Ammon's horn (tissue), 1 donor: ENCODE data around the gene ACE2.

Experiments
- DNase-seq: peaks from one replicate; pipeline ENCODE4 v3.0.0-alpha.2; 2016; ENCODE audit warnings: low spot score

ACE2 gene

DNA sequence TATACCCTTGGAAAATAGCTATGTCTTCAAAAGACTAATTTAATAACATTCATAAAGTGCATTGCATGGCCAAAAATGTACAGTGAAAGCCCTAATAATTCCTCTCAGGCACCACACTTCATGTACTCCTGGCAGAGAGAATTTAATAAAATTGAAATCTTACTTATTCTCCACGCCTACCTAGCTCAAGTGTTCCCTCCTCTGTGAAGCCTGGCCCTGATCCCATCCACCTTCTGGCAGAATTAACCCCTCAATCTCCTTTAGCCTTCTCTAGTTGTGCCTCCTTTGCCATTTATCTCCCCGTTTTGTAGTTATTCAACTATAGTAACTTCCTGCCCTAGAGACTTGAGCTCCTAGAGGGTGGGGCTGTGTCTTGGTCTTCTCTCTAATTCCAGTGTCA, 26.7 kb downstream of the ACE2 start:
- no peak for DNase-seq

DNA sequence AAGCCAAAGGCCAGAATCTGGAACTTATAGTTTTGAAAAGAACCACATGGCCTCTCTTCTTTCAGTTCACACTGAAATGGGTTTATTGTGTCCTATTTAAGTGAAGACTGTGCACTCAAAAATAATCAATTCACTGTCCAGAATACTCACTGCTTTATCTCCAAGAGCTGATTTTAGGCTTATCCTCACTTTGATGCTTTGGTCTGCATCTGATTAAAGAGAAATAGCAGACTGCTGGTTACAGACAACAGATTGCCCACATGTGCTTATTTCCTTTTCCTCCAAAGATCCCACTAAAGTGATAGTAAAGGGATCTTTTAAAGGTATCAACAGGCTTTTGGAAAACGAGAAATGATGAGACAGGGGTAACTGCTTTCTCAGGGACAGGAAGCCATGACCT, 30.6 kb downstream of the ACE2 start:
- DNase-seq = no peak

DNA sequence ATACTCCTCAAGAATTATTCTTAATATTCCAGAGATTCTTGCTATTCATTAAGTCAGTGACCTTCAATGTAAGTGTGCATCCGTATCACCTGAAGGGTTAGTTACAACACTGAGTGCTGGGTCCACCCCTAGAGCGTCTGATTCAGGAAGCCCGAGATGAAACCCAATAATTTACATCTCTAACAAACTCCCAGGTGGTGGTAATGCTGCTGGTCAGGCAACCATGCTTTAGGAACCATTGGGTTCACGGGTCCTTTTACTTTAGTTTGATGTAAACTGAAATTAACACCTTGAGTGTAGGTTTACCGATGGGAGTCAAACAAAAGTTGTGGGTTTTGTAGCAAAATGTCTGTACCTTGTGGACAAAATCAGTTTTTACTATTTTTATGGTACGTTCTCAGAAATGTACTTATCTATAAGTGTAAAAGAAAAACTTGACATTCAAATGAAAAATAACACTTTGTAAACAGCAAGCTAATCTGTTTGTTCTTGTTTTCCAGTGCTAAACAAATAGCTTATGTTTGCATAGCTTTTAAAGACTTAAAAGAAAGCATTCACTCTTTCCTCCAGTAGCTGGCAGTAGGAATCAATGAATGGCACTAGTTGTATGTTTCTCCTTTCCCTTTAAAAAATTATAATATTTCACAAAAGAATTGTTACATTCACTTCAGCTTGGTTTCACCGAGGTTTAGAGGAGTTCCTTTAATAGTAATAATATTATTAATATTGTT, 32.7 kb downstream of the ACE2 start:
- DNase-seq = peak; percentile 5

DNA sequence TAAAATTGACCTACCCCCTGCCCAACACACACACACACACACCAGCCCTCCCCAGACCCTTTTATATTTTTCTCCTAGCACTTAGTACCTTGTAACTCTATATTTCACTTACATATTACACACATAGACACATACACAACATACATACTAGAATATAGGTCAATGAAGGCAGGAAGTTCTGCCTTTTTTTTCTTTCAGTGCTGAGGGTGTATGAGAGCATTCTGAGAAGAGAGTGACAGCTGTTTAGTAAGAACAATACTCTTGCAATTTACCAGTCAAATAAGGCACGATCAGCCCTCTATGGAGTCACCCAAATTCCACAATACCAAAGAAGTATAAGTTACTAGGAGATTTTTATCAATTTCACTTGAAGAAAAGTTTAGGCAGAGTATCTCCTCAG, 33.5 kb downstream of the ACE2 start:
- no peak for DNase-seq

DNA sequence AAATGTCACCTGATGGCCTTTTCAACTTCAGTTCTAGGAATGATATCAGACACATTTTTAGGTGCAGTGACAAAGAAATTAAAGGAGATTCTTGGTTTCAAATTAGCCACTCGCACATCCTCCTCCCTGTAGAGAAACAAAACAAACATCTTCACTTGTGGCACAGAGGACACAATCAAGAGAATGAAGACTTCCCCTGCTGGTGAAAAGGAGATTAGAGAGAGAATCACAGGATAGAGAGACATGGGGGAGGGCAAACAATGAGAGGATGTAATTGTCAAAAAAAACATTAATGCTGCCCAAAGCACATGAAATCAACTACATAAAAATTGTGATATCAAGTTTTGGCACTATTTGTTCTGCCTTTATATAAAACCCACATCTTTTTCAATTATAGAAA, 34.5 kb downstream of the ACE2 start:
- DNase-seq = no peak

DNA sequence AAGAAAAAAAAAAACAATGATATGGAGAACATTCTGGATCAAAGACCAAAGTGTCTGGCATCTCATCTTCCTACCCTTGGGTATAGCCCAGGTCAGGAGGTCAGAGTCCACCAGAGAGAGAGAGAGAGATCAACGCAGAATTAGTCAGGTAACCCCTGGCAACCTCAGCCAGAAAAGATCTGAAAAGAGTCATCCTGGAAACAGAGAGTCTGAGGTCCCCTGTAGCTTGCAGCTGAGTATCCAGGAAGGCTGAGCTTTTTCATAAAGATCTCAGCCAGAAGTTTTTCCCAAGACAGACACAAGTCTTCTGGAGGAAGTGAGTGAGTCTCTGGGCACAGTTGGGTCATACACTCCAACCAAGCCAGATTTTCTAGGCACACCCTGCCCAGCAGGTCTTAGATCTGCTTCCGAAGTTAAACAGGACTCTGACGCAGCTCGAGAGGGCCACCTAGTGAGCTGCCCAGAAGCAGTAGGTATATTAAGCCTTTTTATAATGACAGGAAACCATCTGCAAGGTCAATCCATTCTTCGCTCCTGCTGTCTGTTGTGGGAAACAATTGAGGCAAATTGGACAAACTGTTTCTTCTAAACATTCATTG, 35.7 kb downstream of the ACE2 start:
- DNase-seq = peak; percentile 68

DNA sequence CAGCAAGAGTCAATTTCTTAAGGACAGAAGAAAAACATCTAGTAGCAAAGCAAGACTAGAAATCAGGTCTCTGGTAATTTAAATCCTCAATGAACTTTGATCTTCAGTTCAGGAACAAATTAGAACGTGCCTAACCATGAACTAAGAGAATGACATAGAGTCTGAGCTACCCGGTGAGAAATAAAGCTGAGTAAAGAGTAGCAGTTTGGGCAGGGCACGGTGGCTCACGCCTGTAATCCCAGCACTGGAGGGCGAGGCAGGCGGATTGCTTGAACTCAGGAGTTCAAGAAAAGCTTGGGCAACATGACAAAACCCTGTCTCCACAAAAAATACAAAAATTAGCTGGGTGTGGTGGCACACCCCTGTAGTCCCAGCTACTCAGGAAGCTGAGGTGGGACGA, 37.7 kb downstream of the ACE2 start:
- DNase-seq = no peak

DNA sequence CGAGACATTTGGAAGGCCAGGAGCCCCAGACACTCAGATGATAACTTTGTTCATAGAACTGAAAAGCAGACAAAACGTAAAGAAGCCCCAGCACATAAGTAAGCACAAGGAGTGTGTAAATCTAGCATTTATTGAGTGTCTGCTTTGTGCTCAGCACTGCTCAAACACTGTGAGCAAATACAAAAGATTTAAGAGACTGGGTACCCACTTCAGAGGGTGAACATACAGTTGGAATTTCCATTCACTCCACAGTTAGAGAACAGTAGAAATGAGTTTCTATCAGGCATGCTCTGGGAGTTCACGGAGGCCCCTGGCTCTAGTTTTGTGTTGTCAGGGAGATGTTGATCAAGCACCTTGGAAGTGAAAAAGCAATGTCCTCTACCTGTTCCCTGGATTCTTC, 39.8 kb downstream of the ACE2 start:
- no peak for DNase-seq

DNA sequence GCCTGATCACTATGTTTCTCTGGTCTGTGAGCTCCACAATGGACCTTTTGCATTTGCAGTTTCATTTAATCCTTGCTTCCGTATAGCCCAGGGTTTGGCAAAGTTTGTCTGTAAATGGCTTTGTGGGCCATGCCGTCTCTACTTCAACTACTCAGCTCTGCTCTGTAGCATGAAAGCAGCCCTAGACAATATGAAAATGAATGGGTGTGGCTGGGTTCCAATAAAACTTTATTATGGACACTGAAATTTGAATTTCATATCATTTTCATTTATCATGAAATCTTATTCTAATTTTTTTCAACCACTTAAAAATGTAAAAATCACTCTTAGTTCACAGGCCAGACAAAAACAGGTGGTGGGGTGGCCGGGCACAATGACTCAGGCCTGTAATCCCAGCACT, 41.5 kb downstream of the ACE2 start:
- DNase-seq = no peak

DNA sequence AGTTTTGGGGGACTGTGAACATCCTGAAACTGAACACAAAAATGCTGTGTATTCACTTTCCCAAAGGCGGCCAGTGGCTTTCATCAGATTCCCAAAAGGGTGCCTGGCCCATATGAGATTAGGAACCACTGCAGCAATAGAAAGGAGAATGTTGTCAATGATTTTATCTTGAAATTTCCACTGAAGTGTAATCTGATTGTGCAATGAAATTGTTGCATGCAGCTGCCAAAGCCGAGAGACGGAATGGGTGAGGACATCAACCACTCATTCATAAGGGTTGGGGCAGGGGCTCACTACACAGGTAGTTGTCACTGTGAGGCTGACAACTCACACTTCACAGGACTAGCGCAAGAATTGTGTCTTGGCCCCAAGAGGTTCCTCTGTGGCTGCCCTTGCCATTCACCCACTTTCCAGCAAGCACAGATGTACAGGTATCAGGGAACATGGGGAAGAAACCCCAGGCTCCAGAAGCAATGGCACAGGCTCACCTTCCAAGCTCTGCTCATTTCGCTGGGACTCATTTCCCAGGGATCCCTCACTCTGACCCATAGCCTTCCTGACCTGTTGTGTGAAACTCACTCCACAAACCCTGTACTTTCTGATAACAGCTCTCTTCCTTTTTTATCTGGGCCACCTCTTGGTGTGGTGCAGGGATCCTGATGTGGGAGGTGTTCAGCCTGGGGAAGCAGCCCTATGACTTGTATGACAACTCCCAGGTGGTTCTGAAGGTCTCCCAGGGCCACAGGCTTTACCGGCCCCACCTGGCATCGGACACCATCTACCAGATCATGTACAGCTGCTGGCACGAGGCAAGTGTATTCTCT, 51.4 kb downstream of the ACE2 start:
- no peak for DNase-seq

DNA sequence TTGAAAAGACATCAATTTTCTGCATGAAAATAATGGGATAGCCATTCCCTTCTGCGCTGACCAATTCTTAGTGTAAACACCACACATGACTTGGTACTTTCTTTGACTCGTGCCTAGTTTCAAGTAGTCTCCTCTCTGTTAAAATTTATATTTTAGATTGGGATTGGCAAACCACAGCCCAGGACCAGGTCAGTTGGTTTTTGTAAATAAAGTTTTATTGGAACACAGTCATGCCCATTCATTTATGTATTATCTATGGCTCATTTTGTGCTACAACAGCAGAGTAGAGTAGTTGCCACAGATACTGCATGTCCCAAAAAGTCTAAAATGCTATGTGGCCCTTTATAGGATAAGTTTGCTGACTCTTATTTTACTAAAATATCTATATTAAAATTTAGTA, 53.4 kb downstream of the ACE2 start:
- DNase-seq = no peak

DNA sequence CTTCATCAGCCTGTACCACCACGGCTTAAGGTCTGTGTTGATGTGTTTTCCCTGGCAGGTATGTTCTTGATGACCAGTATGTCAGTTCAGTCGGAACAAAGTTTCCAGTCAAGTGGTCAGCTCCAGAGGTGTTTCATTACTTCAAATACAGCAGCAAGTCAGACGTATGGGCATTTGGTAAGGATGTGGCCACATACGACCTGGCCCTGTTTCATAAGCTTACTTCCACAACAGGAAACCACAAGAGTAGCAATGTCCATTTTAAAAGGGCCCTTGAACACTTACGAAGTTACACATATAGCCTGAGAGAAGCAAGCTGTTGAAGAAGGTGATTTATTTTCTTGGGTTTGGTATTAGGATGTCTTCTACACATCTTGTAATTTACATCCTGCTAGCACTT, 54.0 kb downstream of the ACE2 start:
- DNase-seq = no peak

DNA sequence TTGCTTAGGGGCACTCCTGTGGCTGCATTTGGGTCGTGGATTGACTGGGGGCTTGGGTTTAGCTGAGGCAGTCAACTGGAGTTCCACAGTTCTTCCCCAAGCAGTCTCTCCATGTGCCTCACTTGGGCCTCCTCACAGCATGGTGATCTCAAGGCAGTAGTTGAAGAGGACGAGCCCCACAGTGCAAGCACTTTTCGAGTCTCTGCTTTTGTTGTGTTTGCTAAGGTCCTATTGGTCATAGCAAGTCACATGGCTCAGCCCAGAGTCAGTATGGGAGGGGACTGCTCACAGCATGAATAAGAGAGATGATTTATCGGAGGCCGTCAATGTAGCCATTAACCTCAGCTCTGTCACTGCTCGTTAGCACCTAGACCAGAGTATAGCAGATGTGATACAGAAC, 70.4 kb downstream of the ACE2 start:
- DNase-seq = no peak

DNA sequence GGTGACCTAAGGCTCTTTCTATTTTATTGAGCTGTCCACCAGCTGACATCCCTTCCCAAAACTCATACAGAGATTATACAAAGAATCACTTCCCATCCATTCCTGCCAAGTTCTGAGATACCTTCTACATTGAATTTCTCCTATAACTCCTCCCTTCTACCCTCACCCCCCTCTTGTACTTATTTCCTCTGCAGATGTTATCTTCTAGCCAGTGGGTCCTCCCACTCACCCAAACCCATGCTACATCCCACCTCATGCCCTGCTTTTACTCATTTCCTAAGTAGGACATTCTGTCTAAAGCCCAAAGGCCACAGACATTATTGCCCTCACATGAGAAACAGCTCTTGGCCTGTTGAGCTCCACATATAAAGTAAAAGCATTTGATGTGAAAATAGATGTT, 71.6 kb downstream of the ACE2 start:
- no peak for DNase-seq

DNA sequence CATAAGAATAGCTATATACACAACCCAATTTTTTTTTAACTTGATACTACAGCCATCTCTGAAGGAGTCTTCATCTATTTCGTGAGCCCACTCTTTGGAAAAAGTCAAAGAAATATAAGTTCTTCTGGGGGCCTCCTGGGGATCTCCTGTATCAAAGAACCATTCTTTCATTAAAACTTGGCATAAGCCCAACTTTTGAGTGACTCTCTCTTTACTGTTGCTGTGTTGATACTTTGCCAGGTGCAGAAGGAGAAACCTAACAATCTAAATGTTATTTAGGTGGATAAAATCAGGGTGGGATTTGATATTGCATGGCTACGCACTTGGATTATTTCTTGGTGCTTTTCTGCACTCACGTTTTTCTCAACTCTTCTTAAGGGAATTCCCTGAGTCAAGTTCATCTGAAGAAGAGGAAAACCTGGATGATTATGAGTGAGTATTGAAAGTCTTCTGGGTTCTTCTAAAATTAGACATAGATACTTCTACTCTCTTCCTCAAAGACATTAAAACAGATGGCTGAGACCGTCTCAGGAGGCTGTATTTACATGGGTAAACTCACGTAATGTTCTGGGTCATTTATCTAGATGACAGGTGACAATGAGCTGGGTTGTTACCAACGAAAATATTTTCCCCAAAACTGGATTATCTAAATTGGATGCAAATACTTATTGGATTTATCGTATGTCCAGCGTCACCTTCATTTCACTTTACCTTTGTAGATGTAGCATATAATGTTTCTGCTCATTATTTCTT, 74.9 kb downstream of the ACE2 start:
- no peak for DNase-seq

DNA sequence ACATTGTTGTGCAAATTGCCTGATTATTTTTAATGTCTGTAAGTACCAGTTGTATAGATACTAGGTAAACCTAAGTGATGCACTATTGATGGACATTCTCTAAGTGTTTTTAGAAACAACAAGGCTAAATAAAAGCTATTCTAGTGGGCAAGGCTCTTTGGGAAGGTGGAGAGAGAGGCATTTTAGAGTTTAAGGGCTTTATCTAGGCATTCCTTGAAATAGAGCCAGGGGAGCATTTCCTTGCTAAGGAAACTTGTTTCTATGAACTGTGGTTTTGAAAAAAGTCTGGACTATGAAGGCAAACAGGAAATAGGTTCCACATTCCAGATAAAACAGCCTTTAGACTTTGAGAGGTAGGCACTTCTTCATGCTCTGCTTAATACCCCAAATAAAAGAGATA, 76.3 kb downstream of the ACE2 start:
- DNase-seq = no peak

DNA sequence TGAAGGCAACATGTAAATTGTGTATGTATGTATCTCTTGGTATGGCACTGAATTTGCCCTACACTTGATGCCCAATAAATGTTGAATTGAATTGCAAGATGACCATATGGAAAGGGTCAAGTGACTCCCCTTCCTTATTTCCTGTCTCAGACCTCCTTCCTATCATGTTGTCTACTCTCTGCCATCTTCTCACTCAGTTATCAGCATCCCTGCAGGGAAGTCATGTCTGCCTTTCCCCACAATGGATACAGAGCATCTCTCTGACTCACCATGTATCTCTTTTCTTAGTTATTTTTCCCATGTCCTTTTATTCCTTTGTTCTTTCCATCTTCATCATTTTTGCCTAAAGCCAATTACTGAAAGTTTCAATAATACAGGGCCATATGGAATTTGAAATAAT, 77.7 kb downstream of the ACE2 start:
- no peak for DNase-seq

DNA sequence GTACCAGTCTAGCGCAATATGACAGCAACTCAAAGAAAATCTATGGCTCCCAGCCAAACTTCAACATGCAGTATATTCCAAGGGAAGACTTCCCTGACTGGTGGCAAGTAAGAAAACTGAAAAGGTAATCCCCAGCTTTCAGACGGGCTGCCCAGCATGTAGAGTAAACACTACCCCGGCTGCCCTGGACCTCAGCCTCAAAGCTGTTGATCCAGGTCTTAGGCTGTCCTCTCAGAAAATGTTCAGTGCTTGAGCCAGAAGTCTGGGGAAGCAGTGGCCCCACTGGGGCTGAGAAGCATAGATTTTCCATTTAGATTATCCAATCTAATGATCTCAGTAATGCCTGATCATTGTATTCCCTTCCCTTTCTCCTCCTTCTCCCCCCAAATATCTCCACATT, 78.3 kb downstream of the ACE2 start:
- DNase-seq = no peak

DNA sequence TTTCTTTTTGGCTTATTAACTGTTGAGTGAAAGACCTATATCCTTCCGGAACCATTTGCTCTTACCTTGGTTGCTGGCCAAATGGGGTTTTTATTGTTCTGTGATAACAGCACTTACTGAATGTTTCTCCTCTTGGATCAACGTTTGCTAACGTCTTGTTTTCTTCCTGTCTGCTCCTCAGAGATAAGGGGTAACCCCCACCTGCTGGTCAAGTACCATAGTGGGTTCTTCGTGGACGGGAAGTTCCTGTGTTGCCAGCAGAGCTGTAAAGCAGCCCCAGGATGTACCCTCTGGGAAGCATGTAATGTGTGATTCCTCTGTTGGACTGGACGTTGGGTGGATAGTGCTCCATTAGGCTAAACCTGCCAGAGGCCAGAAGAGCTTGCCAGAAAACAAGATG, 84.8 kb downstream of the ACE2 start:
- DNase-seq = no peak

DNA sequence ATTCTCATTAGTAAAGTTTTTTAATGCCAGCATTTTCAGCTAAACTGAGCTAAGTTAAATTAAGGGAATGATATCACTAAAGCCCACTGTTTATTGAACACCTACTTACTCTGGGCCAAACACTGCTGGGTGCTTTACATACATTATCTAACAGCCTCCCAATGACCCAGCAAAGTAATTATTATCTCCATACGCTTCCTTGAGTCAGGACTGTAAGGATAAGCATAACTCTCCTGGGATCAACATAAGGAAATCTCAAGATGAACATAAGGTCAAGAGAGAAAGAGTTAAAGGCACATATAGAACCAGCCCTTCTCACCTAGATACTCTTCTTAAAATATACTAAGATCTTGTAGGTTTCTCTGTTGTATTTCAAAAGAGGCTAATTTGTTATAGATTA, 86.5 kb downstream of the ACE2 start:
- no peak for DNase-seq

DNA sequence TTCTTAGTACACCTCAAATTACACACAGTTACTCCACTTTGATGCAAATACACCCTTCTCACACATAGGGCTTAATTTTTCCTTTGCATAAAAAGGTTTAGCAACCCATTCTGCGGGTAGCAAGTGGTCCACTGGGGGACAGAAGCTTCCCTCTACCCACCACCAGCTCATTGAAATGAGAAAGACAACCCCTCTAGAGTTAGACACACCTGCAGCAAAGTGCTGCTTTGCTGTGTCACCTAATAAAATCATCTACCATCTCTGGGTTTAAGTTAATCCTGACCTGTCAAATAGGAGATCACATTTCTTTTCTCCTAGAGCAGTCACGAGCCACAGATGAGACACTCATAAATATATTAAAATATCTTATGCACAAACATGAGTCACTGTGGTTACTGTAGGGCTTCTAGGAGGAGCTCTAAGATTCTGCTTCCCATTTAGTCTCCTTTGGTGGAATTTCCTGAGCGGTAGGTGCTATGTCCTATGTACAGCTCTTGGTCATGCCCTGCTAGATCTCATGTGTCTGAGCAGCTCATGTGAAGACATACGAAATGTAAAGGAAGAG, 88.3 kb downstream of the ACE2 start:
- no peak for DNase-seq

DNA sequence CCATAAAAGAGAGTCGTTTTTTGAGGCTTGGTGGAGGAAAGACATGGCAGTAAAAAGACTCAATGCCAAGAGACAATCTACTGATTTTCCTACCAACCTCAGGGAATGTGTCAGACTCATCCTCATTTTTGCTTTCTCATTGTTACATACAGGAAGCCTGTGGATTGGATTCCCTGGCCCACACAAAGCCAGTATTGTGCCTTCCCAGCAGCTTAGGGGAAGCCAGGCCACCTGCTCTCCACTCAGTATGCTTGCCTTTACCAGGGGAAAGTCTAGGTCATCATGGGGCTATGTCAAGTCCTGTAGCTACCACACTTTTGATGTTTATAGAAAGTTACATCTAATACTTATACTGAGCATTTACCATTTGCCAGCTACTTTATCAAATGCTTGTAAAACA, 89.2 kb downstream of the ACE2 start:
- DNase-seq = peak; percentile 13
